Fibroblast of the aortic adventitia (primary cell): ENCODE results near the gene ABLIM2. TPM values are rescaled to one million over a fixed set of nuclear protein-coding genes. Genes with fewer than 3 reads are reported as not detected.

Source experiments
- DNase-seq: peaks from one replicate; pipeline ENCODE4 v3.0.0-alpha.2; 2010; ENCODE audit warnings: low read depth
- H3K4me3 ChIP-seq: 2 replicates; pipeline ENCODE4 v1.5.1; 2011; ENCODE audit warnings: low read depth, mild to moderate bottlenecking, control low read depth, low read length, moderate library complexity
- CTCF ChIP-seq: IDR thresholded peaks from 2 replicates; pipeline ENCODE4 v1.5.1; 2011; ENCODE audit warnings: mild to moderate bottlenecking, low read length, control low read depth, inconsistent platforms; ENCODE audit not compliant: insufficient read depth
- total RNA-seq: library from RNA; depleted of rRNA; stranded (reverse); fragments of >200 nt; gene quantifications from 2 replicates; pipeline ENCODE4 v1.2.3, GENCODE V29; 2012; ENCODE audit warnings: low replicate concordance

The ABLIM2 gene
- total RNA-seq, 1 donor, result under 0.01 TPM

- no peak overlapping the region for H3K4me3 ChIP-seq
- no peak for TF ChIP-seq CTCF
- no peak for DNase-seq
Observed at GRCh38 chr4:8112036-8112576, 46.5 kb downstream of the ABLIM2 start.

- TF ChIP-seq CTCF, result peak; percentile 17
- H3K4me3 ChIP-seq, result no peak overlapping the region
- DNase-seq, result no peak
Observed at GRCh38 chr4:8110071-8110986, 48.3 kb downstream of the ABLIM2 start.

GRCh38 chr4:8109406-8110065, 49.1 kb downstream of the ABLIM2 start:
- TF ChIP-seq CTCF, result no peak
- no peak overlapping the region for H3K4me3 ChIP-seq
- DNase-seq, result no peak

- no peak for DNase-seq
Observed at GRCh38 chr4:8108991-8109390, 49.6 kb downstream of the ABLIM2 start.

GRCh38 chr4:8108261-8108660, 50.4 kb downstream of the ABLIM2 start:
- no peak overlapping the region for H3K4me3 ChIP-seq
- no peak for TF ChIP-seq CTCF
- no peak for DNase-seq

More at GRCh38 chr4:8108991-8109390, 49.6 kb downstream of the ABLIM2 start:
- TF ChIP-seq CTCF, result no peak
- no peak overlapping the region for H3K4me3 ChIP-seq

- H3K4me3 ChIP-seq, result no peak overlapping the region
- DNase-seq, result no peak
- TF ChIP-seq CTCF, result no peak
Observed at GRCh38 chr4:8107146-8107657, 51.4 kb downstream of the ABLIM2 start.
